WTC11 (cell line): ENCODE data around the gene EID2B. TPM values are rescaled to one million over a fixed set of nuclear protein-coding genes. Genes with fewer than 3 reads are reported as not detected.
A peak's percentile ranks its signal among the peaks of the same experiment; 100 is the strongest.

Experiments used
- ATAC-seq: fragments of 200-7000 bp; cut with Tn5 transposase; 2 replicates; pipeline ENCODE4 v1.10.0; 2021; ENCODE audit warnings: mild to moderate bottlenecking, moderate library complexity
- CTCF ChIA-PET: fragments of 300-600 bp; sonication (Branson Sonifier 250); formaldehyde crosslinking; loops from one replicate; lab custom pipeline; 2021; ENCODE audit warnings: antibody characterized with exemption; lab: Charles Lee
- POLR2A ChIA-PET: fragments of 350-600 bp; sonication (Branson Sonifier 250); formaldehyde crosslinking; loops from one replicate; lab custom pipeline; 2021; ENCODE audit warnings: antibody characterized with exemption; lab: Charles Lee
- DNase-seq: peaks from one replicate; pipeline ENCODE4 v3.0.0; 2021; ENCODE audit warnings: low spot score
- H3K27ac Mint-ChIP-seq: 2 replicates; pipeline ENCODE4 v1.8.0; 2021; ENCODE audit warnings: mixed read lengths
- H3K27me3 Mint-ChIP-seq: 2 replicates; pipeline ENCODE4 v1.8.0; 2021; ENCODE audit warnings: low read depth, mild to moderate bottlenecking, moderate library complexity, mixed read lengths
- H3K36me3 Mint-ChIP-seq: 2 replicates; pipeline ENCODE4 v1.8.0; 2021; ENCODE audit warnings: mixed read lengths
- H3K4me1 Mint-ChIP-seq: 2 replicates; pipeline ENCODE4 v1.8.0; 2022; ENCODE audit warnings: mixed read lengths
- H3K4me3 Mint-ChIP-seq: 2 replicates; pipeline ENCODE4 v1.8.0; 2021; ENCODE audit warnings: mild to moderate bottlenecking, moderate library complexity, mixed read lengths
- H3K9me3 Mint-ChIP-seq: 2 replicates; pipeline ENCODE4 v1.8.0; 2021; ENCODE audit warnings: mixed read lengths
- AFF4 ChIP-seq: sonication (generic); formaldehyde crosslinking; IDR thresholded peaks from 2 replicates; pipeline ENCODE4 v1.8.1; 2023; ENCODE audit warnings: mild to moderate bottlenecking, missing genetic modification reagents, borderline replicate concordance
- E2F4 ChIP-seq: sonication (generic); formaldehyde crosslinking; IDR thresholded peaks from 2 replicates; pipeline ENCODE4 v1.8.1; 2022; ENCODE audit warnings: low read depth, mild to moderate bottlenecking, moderate library complexity, missing genetic modification reagents, borderline replicate concordance
- ELF4 ChIP-seq: sonication (generic); formaldehyde crosslinking; IDR thresholded peaks from 2 replicates; pipeline ENCODE4 v1.8.1; 2022; ENCODE audit warnings: low read depth, mild to moderate bottlenecking, moderate library complexity, missing genetic modification reagents
- PRDM15 ChIP-seq: sonication (generic); formaldehyde crosslinking; IDR thresholded peaks from 2 replicates; pipeline ENCODE4 v1.8.0; 2022; ENCODE audit warnings: missing genetic modification reagents
- USF1 ChIP-seq: sonication (generic); formaldehyde crosslinking; IDR thresholded peaks from 2 replicates; pipeline ENCODE4 v1.8.0; 2022; ENCODE audit warnings: mild to moderate bottlenecking, missing genetic modification reagents
- ZMAT4 ChIP-seq: fragments of 250-450 bp; sonication (Bioruptor Pico); IDR thresholded peaks from 2 replicates; pipeline ENCODE4 v1.9.0; 2021; ENCODE audit warnings: mild to moderate bottlenecking
- ZNF121 ChIP-seq: sonication (generic); formaldehyde crosslinking; IDR thresholded peaks from 2 replicates; pipeline ENCODE4 v1.8.0; 2023; ENCODE audit warnings: missing genetic modification reagents
- ZNF532 ChIP-seq: fragments of 250-450 bp; sonication (Bioruptor Pico); IDR thresholded peaks from 2 replicates; pipeline ENCODE4 v1.9.0; 2021; ENCODE audit warnings: mild to moderate bottlenecking, borderline replicate concordance
- ZNF671 ChIP-seq: fragments of 250-450 bp; sonication (Bioruptor Pico); IDR thresholded peaks from 2 replicates; pipeline ENCODE4 v1.8.0; 2021; ENCODE audit warnings: mild to moderate bottlenecking
- total RNA-seq: library from RNA; stranded (reverse); gene quantifications from 3 replicates; pipeline ENCODE4 v1.2.3, GENCODE V29; 2021

EID2B gene
- total RNA-seq, 1 experiment from 2014 or later: 3.6 TPM

GRCh38 chr19:39496063-39496462 lies 36.6 kb downstream of the EID2B start:
- no peak overlapping the region for H3K27ac Mint-ChIP-seq

GRCh38 chr19:39494661-39495060 lies 38.0 kb downstream of the EID2B start:
- no peaks in the 10 kb centered on the region for H3K9me3 Mint-ChIP-seq
- POLR2A ChIA-PET: no interaction called here
- H3K27ac Mint-ChIP-seq: peak overlapping the region; percentile 89

More at GRCh38 chr19:39496063-39496462, 36.6 kb downstream of the EID2B start:
- Mint-ChIP-seq H3K4me1 (peaks cover 38% of the 10 kb centered on the region), H3K36me3 (peaks cover 4% of the 10 kb centered on the region; the same call in 1 of the 2 replicates), H3K27me3 (peaks cover 31% of the 10 kb centered on the region), H3K9me3 (no peaks in the 10 kb centered on the region), H3K4me3 (no peak overlapping the region)
- ChIA-PET CTCF (interaction anchor here (3.9 kb wide), 1 partner anchor 21 kb away, joined by 56 read pairs; no protein-coding TSS in a partner anchor), POLR2A (no interaction called here)
- no peak for ATAC-seq
- DNase-seq: no peak
- TF ChIP-seq USF1 (CRISPR knock-in tag): no peak
- TF ChIP-seq PRDM15 (CRISPR knock-in tag): no peak
- TF ChIP-seq ZNF121 (CRISPR knock-in tag): peak; percentile 61; the same call in 1 of the 2 replicates

More at GRCh38 chr19:39494661-39495060, 38.0 kb downstream of the EID2B start:
- no peak for DNase-seq
- Mint-ChIP-seq H3K27me3 (peaks cover 17% of the 10 kb centered on the region), H3K4me1 (peaks cover 36% of the 10 kb centered on the region), H3K36me3 (peaks cover 5% of the 10 kb centered on the region), H3K4me3 (no peak overlapping the region)
- TF ChIP-seq ZNF671 (CRISPR knock-in tag) (no peak), ZNF532 (no peak), ZNF121 (CRISPR knock-in tag) (no peak), ZMAT4 (CRISPR knock-in tag) (no peak), E2F4 (CRISPR knock-in tag) (no peak), AFF4 (CRISPR knock-in tag) (no peak), ELF4 (CRISPR knock-in tag) (no peak)
- no peak for ATAC-seq
- CTCF ChIA-PET: interaction anchor here (1.2 kb wide), 1 partner anchor 20 kb away, joined by 4 read pairs; no protein-coding TSS in a partner anchor
